SK-N-MC (cell line): Measurements from ENCODE around the gene BSN.
"Not testable (repeated sequence)": the region's sequence is repeated elsewhere in the genome, so short reads cannot be mapped to it uniquely, and the experiment has no call there.

Experiments
- DNase-seq: peaks from one replicate; pipeline ENCODE4 v3.0.0-alpha.2; 2011; ENCODE audit warnings: low read depth, low spot score
- H3K27ac ChIP-seq: fragments of 200-600 bp; sonication (generic); 2 replicates; pipeline ENCODE4 v1.5.1; 2016; ENCODE audit warnings: mixed run types
- H3K36me3 ChIP-seq: fragments of 200-600 bp; sonication (generic); 2 replicates; pipeline ENCODE4 v1.6.1; 2017; ENCODE audit warnings: antibody characterized with exemption, low read length, mixed read lengths; ENCODE audit not compliant: insufficient read depth
- H3K4me3 ChIP-seq: fragments of 200-600 bp; sonication (generic); 2 replicates; pipeline ENCODE4 v1.5.1; 2016
- H3K9ac ChIP-seq: fragments of 200-600 bp; sonication (generic); 2 replicates; pipeline ENCODE4 v1.8.0; 2017; ENCODE audit warnings: mixed run types, mixed read lengths; ENCODE audit not compliant: insufficient read length
- H3K9me3 ChIP-seq: fragments of 200-600 bp; sonication (generic); 2 replicates; pipeline ENCODE4 v1.6.1; 2017; ENCODE audit warnings: low read depth, mild to moderate bottlenecking, antibody characterized with exemption, low read length, moderate library complexity, mixed read lengths
- EZH2 ChIP-seq: fragments of 200-600 bp; sonication (generic); IDR thresholded peaks from one replicate; pipeline ENCODE4 v1.6.1; 2017; ENCODE audit warnings: antibody characterized with exemption
- FOXP2 ChIP-seq: optimal IDR thresholded peaks from 2 replicates; pipeline ENCODE3; 2011; ENCODE audit warnings: mild to moderate bottlenecking, moderate library complexity; ENCODE audit not compliant: insufficient read depth; ENCODE audit errors: extremely low read length, control extremely low read depth
- POLR2AphosphoS5 ChIP-seq: IDR thresholded peaks from 2 replicates; pipeline ENCODE4 v1.6.1; 2012; ENCODE audit warnings: mild to moderate bottlenecking, low read depth, low read length, borderline replicate concordance

BSN gene

GRCh38 chr3:49675912-49676311 is 121.6 kb downstream of the BSN start:
- H3K9me3 ChIP-seq = no peaks in the 10 kb centered on the region
- TF ChIP-seq FOXP2 (no peak), POLR2AphosphoS5 (no peak), EZH2 (no peak)
- H3K36me3 ChIP-seq = no peaks in the 10 kb centered on the region; the same call in 1 of the 2 replicates
- no peak overlapping the region for H3K4me3 ChIP-seq
- no peak overlapping the region for H3K27ac ChIP-seq
- H3K9ac ChIP-seq = no peak overlapping the region
- DNase-seq = no peak

- H3K9ac ChIP-seq = no peak overlapping the region
These were observed 126.4 kb downstream of the BSN start for GRCh38 chr3:49680493-49681231.

GRCh38 chr3:49681232-49681522 is 126.9 kb downstream of the BSN start:
- no peak for TF ChIP-seq POLR2AphosphoS5
- TF ChIP-seq FOXP2 = no peak
- no peak for TF ChIP-seq EZH2
- H3K27ac ChIP-seq = no peak overlapping the region
- no peak for DNase-seq
- no peak overlapping the region for H3K4me3 ChIP-seq
- no peak overlapping the region for H3K9ac ChIP-seq
- no peaks in the 10 kb centered on the region for H3K9me3 ChIP-seq
- H3K36me3 ChIP-seq = no peaks in the 10 kb centered on the region; the same call in 1 of the 2 replicates

More at GRCh38 chr3:49680493-49681231, 126.4 kb downstream of the BSN start:
- no peaks in the 10 kb centered on the region; the same call in 1 of the 2 replicates for H3K36me3 ChIP-seq
- H3K27ac ChIP-seq = no peak overlapping the region
- no peak overlapping the region for H3K4me3 ChIP-seq
- no peak for DNase-seq
- TF ChIP-seq FOXP2 (no peak), EZH2 (no peak), POLR2AphosphoS5 (no peak)
- H3K9me3 ChIP-seq = no peaks in the 10 kb centered on the region

GRCh38 chr3:49681543-49681942 is 127.3 kb downstream of the BSN start:
- H3K9me3 ChIP-seq = no peaks in the 10 kb centered on the region
- no peak overlapping the region for H3K9ac ChIP-seq
- no peak overlapping the region for H3K27ac ChIP-seq
- no peak overlapping the region for H3K4me3 ChIP-seq
- no peak for DNase-seq
- TF ChIP-seq EZH2 (no peak), POLR2AphosphoS5 (no peak), FOXP2 (no peak)
- no peaks in the 10 kb centered on the region; the same call in 1 of the 2 replicates for H3K36me3 ChIP-seq

- DNase-seq = no peak
- Histone ChIP-seq H3K4me3 (no peak overlapping the region), H3K36me3 (no peaks in the 10 kb centered on the region; the same call in 1 of the 2 replicates), H3K9me3 (no peaks in the 10 kb centered on the region), H3K27ac (no peak overlapping the region), H3K9ac (no peak overlapping the region)
- TF ChIP-seq FOXP2 (no peak), POLR2AphosphoS5 (no peak), EZH2 (no peak)
These were observed 128.9 kb downstream of the BSN start for GRCh38 chr3:49683162-49683561.

GRCh38 chr3:49684453-49684852 is 130.2 kb downstream of the BSN start:
- not testable (repeated sequence) for H3K4me3 ChIP-seq, H3K36me3 ChIP-seq, DNase-seq, H3K9me3 ChIP-seq, H3K27ac ChIP-seq, H3K9ac ChIP-seq

GRCh38 chr3:49685103-49685502 is 130.8 kb downstream of the BSN start:
- DNase-seq = not testable (repeated sequence)

GRCh38 chr3:49685846-49686245 is 131.6 kb downstream of the BSN start:
- H3K4me3 ChIP-seq, H3K27ac ChIP-seq, H3K36me3 ChIP-seq, DNase-seq, H3K9me3 ChIP-seq, H3K9ac ChIP-seq: not testable (repeated sequence)

More at GRCh38 chr3:49685103-49685502, 130.8 kb downstream of the BSN start:
- not testable (repeated sequence) for H3K9me3 ChIP-seq, H3K27ac ChIP-seq, H3K36me3 ChIP-seq, H3K4me3 ChIP-seq, H3K9ac ChIP-seq

GRCh38 chr3:49686346-49686745 is 132.1 kb downstream of the BSN start:
- H3K27ac ChIP-seq, H3K9ac ChIP-seq, H3K4me3 ChIP-seq: not testable (repeated sequence)

GRCh38 chr3:49686769-49687423 is 132.6 kb downstream of the BSN start:
- not testable (repeated sequence) for H3K36me3 ChIP-seq, H3K9ac ChIP-seq, H3K9me3 ChIP-seq, DNase-seq, H3K4me3 ChIP-seq, H3K27ac ChIP-seq

More at GRCh38 chr3:49686346-49686745, 132.1 kb downstream of the BSN start:
- H3K36me3 ChIP-seq, DNase-seq, H3K9me3 ChIP-seq: not testable (repeated sequence)

- not testable (repeated sequence) for DNase-seq, H3K36me3 ChIP-seq, H3K9me3 ChIP-seq, H3K9ac ChIP-seq, H3K4me3 ChIP-seq, H3K27ac ChIP-seq
These were observed 133.1 kb downstream of the BSN start for GRCh38 chr3:49687424-49687795.

- H3K9me3 ChIP-seq, H3K36me3 ChIP-seq, DNase-seq, H3K27ac ChIP-seq: not testable (repeated sequence)
- H3K9ac ChIP-seq = peak overlapping the region; percentile 86
- peak overlapping the region; percentile 85 for H3K4me3 ChIP-seq
These were observed 134.2 kb downstream of the BSN start for GRCh38 chr3:49688338-49689045.
